Loucy (cell line): Measurements from ENCODE around the gene RPL21.

ENCODE experiments used
- H2AFZ ChIP-seq: fragments of 200-600 bp; sonication (generic); 2 replicates; pipeline ENCODE4 v1.6.0; 2016; ENCODE audit warnings: antibody characterized with exemption, mild to moderate bottlenecking, low read length, moderate library complexity
- H3F3A ChIP-seq: fragments of 200-600 bp; 2 replicates; pipeline ENCODE4 v1.6.0; 2016; ENCODE audit warnings: antibody characterized with exemption, low read depth, mild to moderate bottlenecking
- H3K27me3 ChIP-seq: fragments of 200-600 bp; sonication (generic); 2 replicates; pipeline ENCODE4 v1.6.1; 2014; ENCODE audit warnings: low read length, mild to moderate bottlenecking; ENCODE audit not compliant: insufficient read depth, poor library complexity, severe bottlenecking
- H3K36me3 ChIP-seq: fragments of 200-600 bp; sonication (generic); 2 replicates; pipeline ENCODE4 v1.6.1; 2016; ENCODE audit warnings: low read length; ENCODE audit not compliant: insufficient read depth
- H3K4me1 ChIP-seq: fragments of 200-600 bp; sonication (generic); 2 replicates; pipeline ENCODE4 v1.5.1; 2014; ENCODE audit warnings: low read length, mild to moderate bottlenecking; ENCODE audit not compliant: insufficient read depth, poor library complexity, severe bottlenecking
- H3K4me2 ChIP-seq: fragments of 200-600 bp; sonication (generic); 2 replicates; pipeline ENCODE4 v1.6.0; 2014; ENCODE audit warnings: antibody characterized with exemption, low read length, low read depth, mild to moderate bottlenecking; ENCODE audit not compliant: poor library complexity, severe bottlenecking
- H3K4me3 ChIP-seq: fragments of 200-600 bp; sonication (generic); 2 replicates; pipeline ENCODE4 v1.5.1; 2014; ENCODE audit warnings: low read length, mild to moderate bottlenecking, mixed read lengths; ENCODE audit not compliant: poor library complexity, severe bottlenecking
- H3K79me2 ChIP-seq: fragments of 200-600 bp; sonication (generic); 2 replicates; pipeline ENCODE4 v1.6.1; 2014; ENCODE audit warnings: low read length; ENCODE audit not compliant: insufficient read depth
- H3K9ac ChIP-seq: fragments of 200-600 bp; sonication (generic); 2 replicates; pipeline ENCODE4 v1.6.0; 2014; ENCODE audit warnings: mild to moderate bottlenecking, low read depth, low read length, moderate library complexity; ENCODE audit not compliant: poor library complexity, severe bottlenecking
- H3K9me2 ChIP-seq: fragments of 200-600 bp; sonication (generic); replicated peaks from 2 replicates; pipeline ENCODE4 v1.6.1; 2016; ENCODE audit warnings: low read depth, low read length, mixed read lengths
- H3K9me3 ChIP-seq: fragments of 200-600 bp; sonication (generic); 2 replicates; pipeline ENCODE4 v1.6.1; 2014; ENCODE audit warnings: mild to moderate bottlenecking, antibody characterized with exemption, low read length, low read depth; ENCODE audit not compliant: insufficient read depth
- H4K20me1 ChIP-seq: fragments of 200-600 bp; sonication (generic); 2 replicates; pipeline ENCODE4 v1.6.0; 2014; ENCODE audit warnings: antibody characterized with exemption, low read length, mild to moderate bottlenecking; ENCODE audit not compliant: insufficient read depth, poor library complexity, severe bottlenecking
- CTCF ChIP-seq: fragments of 200-600 bp; sonication (generic); conservative IDR thresholded peaks from 2 replicates; pipeline ENCODE4 v1.5.1; 2014; ENCODE audit warnings: mild to moderate bottlenecking, antibody characterized with exemption, low read length
- EZH2phosphoT487 ChIP-seq: fragments of 200-600 bp; IDR thresholded peaks from 2 replicates; pipeline ENCODE4 v1.6.1; 2018; ENCODE audit warnings: antibody characterized with exemption, mild to moderate bottlenecking, moderate library complexity, borderline replicate concordance

Gene RPL21

DNA sequence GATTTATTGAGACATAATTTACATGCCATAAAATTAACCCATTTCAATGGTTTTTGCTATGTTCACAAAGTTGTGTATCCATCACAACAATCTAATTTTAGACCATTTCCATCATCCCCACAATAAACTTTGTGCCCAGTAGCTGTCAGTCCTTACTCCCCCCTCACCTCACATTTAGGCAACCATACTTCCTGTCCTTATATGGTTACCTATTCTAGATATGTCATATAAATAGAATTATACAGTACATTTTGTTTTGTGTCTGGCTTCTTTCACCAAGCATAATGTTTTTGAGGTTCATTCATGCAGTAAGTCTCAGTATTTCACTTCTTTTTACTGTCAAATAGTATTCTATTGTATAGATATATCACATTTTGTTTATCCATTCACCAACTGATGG, 23.2 kb upstream of the RPL21 start:
- Histone ChIP-seq H3K4me2 (no peak overlapping the region), H2AFZ (no peak overlapping the region), H3K4me3 (no peak overlapping the region), H3K27me3 (no peaks in the 10 kb centered on the region), H3K79me2 (no peaks in the 10 kb centered on the region), H3F3A (no peaks in the 10 kb centered on the region), H3K9ac (no peak overlapping the region), H3K36me3 (no peaks in the 10 kb centered on the region), H3K4me1 (peaks cover 7% of the 10 kb centered on the region), H4K20me1 (no peaks in the 10 kb centered on the region), H3K9me2 (no peaks in the 10 kb centered on the region), H3K9me3 (peaks cover 3% of the 10 kb centered on the region; the same call in 1 of the 2 replicates)
- no peak for TF ChIP-seq CTCF

DNA sequence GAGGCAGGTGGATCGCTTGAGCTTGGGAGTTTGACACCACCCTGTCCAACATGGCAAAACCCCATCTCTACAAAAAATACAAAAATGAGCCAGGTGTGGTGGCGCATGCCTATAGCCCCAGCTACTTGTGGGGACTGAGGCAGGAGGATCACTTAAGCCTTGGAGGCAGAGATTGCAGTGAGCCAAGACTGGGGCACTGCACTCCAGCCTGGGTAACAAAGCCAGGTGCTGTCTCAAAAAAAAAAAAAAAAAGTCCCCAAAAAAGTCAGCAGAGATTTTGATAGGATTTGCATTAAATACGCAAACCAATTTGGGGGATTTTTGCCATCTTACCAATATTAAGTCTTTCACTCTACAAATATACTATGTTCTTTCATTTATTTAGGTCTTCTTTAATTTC, 21.7 kb upstream of the RPL21 start:
- H4K20me1 ChIP-seq: no peaks in the 10 kb centered on the region
- H3K4me3 ChIP-seq: no peak overlapping the region
- H3K27me3 ChIP-seq: no peaks in the 10 kb centered on the region
- H3K9me2 ChIP-seq: no peaks in the 10 kb centered on the region
- TF ChIP-seq CTCF: no peak
- TF ChIP-seq EZH2phosphoT487: no peak
- no peak overlapping the region for H2AFZ ChIP-seq
- no peak overlapping the region for H3K4me2 ChIP-seq
- no peaks in the 10 kb centered on the region for H3F3A ChIP-seq
- H3K9ac ChIP-seq: no peak overlapping the region
- H3K4me1 ChIP-seq: peaks cover 7% of the 10 kb centered on the region
- H3K9me3 ChIP-seq: peaks cover 3% of the 10 kb centered on the region; the same call in 1 of the 2 replicates
- no peaks in the 10 kb centered on the region for H3K79me2 ChIP-seq
- no peaks in the 10 kb centered on the region for H3K36me3 ChIP-seq

DNA sequence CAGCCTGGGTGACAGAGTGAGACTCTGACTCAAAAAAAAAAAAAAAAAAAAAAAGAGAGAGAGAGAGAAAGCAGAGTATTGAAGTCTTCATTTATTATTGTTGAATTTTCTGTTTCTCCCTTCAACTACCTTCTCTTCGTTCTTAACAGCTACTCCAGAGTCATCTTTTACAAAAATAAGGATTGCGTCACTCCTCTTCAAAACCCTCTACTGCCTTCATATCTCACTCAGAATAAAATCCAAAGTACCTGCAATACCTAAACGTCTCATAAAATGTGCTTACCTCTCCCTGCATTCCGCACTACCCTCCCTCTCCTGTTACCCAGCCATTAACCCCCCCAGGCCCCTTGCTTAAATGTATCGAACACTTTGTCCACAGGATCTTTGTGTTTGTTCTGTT, 17.4 kb upstream of the RPL21 start:
- no peak overlapping the region for H3K4me2 ChIP-seq
- H3K4me1 ChIP-seq: no peaks in the 10 kb centered on the region
- no peak overlapping the region for H3K9ac ChIP-seq
- no peak overlapping the region for H3K4me3 ChIP-seq
- no peaks in the 10 kb centered on the region for H3K79me2 ChIP-seq
- no peak overlapping the region for H2AFZ ChIP-seq
- no peaks in the 10 kb centered on the region for H4K20me1 ChIP-seq
- H3K36me3 ChIP-seq: no peaks in the 10 kb centered on the region
- no peaks in the 10 kb centered on the region for H3F3A ChIP-seq
- TF ChIP-seq CTCF (no peak), EZH2phosphoT487 (no peak)
- no peaks in the 10 kb centered on the region for H3K27me3 ChIP-seq
- H3K9me3 ChIP-seq: no peaks in the 10 kb centered on the region
- no peaks in the 10 kb centered on the region for H3K9me2 ChIP-seq
